ENCODE measurements around the gene SNAPIN.

GRCh38 chr1:153636312-153636711, 22.2 kb upstream of the SNAPIN start:
- TF ChIP-seq CTCF (IDR thresholded peaks at IDR 0.05; ENCODE audit: low read depth, low read length) (no peak), MYC (IDR thresholded peaks at IDR 0.05; ENCODE audit: low read depth, low read length) (no peak), POLR2A (IDR thresholded peaks at IDR 0.05; ENCODE audit: extremely low read depth, insufficient read length) (no peak)
